Neural progenitor cell (in vitro differentiated cells): ENCODE measurements around the gene ACBD3. TPM values are rescaled to one million over a fixed set of nuclear protein-coding genes. Genes with fewer than 3 reads are reported as not detected.
A peak's percentile ranks its signal among the peaks of the same experiment; 100 is the strongest.

Experiments
- DNase-seq: peaks from one replicate; pipeline ENCODE4 v3.0.0-alpha.2; 2016; ENCODE audit warnings: low spot score
- H2AFZ ChIP-seq: fragments of 200-600 bp; sonication (generic); replicated peaks from 2 replicates; pipeline ENCODE4 v1.6.1; 2016; ENCODE audit warnings: antibody characterized with exemption
- H3F3A ChIP-seq: fragments of 200-600 bp; sonication (generic); 2 replicates; pipeline ENCODE4 v1.6.1; 2016; ENCODE audit warnings: antibody characterized with exemption, low read depth
- H3K27ac ChIP-seq: fragments of 200-600 bp; sonication (generic); 2 replicates; pipeline ENCODE4 v1.5.1; 2016; ENCODE audit warnings: mild to moderate bottlenecking
- H3K27me3 ChIP-seq: fragments of 200-600 bp; sonication (generic); 2 replicates; pipeline ENCODE4 v1.6.1; 2016; ENCODE audit warnings: mild to moderate bottlenecking, moderate library complexity
- H3K36me3 ChIP-seq: fragments of 200-600 bp; sonication (generic); 2 replicates; pipeline ENCODE4 v1.5.1; 2016
- H3K4me1 ChIP-seq: fragments of 200-600 bp; sonication (generic); 2 replicates; pipeline ENCODE4 v1.6.1; 2016; ENCODE audit warnings: mixed run types
- H3K4me2 ChIP-seq: fragments of 200-600 bp; sonication (generic); 2 replicates; pipeline ENCODE4 v1.6.1; 2016
- H3K4me3 ChIP-seq: fragments of 200-600 bp; sonication (generic); 2 replicates; pipeline ENCODE4 v1.5.1; 2016
- H3K79me2 ChIP-seq: fragments of 200-600 bp; sonication (generic); 2 replicates; pipeline ENCODE4 v1.6.1; 2016; ENCODE audit warnings: low read depth
- H3K9ac ChIP-seq: fragments of 200-600 bp; sonication (generic); 2 replicates; pipeline ENCODE4 v1.6.1; 2016
- H3K9me3 ChIP-seq: fragments of 200-600 bp; sonication (generic); 2 replicates; pipeline ENCODE4 v1.5.1; 2016; ENCODE audit warnings: low read depth
- H4K20me1 ChIP-seq: fragments of 200-600 bp; sonication (generic); 2 replicates; pipeline ENCODE4 v1.6.1; 2016; ENCODE audit warnings: low read depth
- H3K27ac Mint-ChIP-seq: 3 replicates; pipeline ENCODE4 v1.8.0; 2021; ENCODE audit warnings: mixed read lengths
- H3K27me3 Mint-ChIP-seq: 2 replicates; pipeline ENCODE4 v1.8.0; 2022; ENCODE audit warnings: low read depth, mild to moderate bottlenecking, inconsistent platforms, moderate library complexity, mixed read lengths; ENCODE audit not compliant: insufficient read depth
- H3K36me3 Mint-ChIP-seq: 3 replicates; pipeline ENCODE4 v1.8.0; 2021; ENCODE audit warnings: mixed read lengths
- H3K4me1 Mint-ChIP-seq: 3 replicates; pipeline ENCODE4 v1.8.0; 2021; ENCODE audit warnings: mixed read lengths
- H3K4me3 Mint-ChIP-seq: 3 replicates; pipeline ENCODE4 v1.8.0; 2021; ENCODE audit warnings: mild to moderate bottlenecking, moderate library complexity, mixed read lengths
- H3K9me3 Mint-ChIP-seq: 3 replicates; pipeline ENCODE4 v1.8.0; 2020; ENCODE audit warnings: mixed read lengths
- CTCF ChIP-seq: fragments of 200-600 bp; sonication (generic); IDR thresholded peaks from 2 replicates; pipeline ENCODE4 v1.5.1; 2017; ENCODE audit warnings: antibody characterized with exemption, mild to moderate bottlenecking
- EZH2 ChIP-seq: fragments of 200-600 bp; sonication (generic); IDR thresholded peaks from 2 replicates; pipeline ENCODE4 v1.6.1; 2017; ENCODE audit warnings: antibody characterized with exemption, mild to moderate bottlenecking, moderate library complexity
- EZH2phosphoT487 ChIP-seq: fragments of 200-600 bp; sonication (generic); IDR thresholded peaks from 2 replicates; pipeline ENCODE4 v1.6.1; 2017; ENCODE audit warnings: antibody characterized with exemption
- total RNA-seq: library from RNA; depleted of rRNA; stranded (reverse); fragments of >200 nt; gene quantifications from 2 replicates; pipeline ENCODE4 v1.2.3, GENCODE V29; 2015; ENCODE audit warnings: low replicate concordance

ACBD3 gene
- total RNA-seq, 1 donor from 2014 or later, result 32.3 TPM

DNA sequence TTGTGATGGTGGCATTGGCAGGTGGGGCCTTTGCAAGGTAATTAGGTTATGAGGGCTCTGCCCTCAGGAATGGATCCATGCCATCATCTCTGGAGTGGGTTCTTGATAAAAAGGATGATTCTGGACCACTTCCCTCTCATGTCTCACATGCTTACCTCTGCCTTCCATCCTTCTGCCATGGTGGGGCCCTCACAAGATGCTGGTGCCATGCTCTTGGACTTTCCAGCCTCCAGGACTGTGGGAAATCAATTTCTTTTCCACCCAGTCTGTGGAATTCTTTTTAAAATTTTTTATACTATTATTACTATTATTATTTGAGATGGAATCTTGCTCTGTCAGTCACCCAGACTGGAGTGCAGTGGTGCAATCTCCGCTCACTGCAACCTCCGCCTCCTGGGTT, 57.3 kb downstream of the ACBD3 start:
- no peaks in the 10 kb centered on the region for H3K79me2 ChIP-seq
- no peak overlapping the region for H3K27ac ChIP-seq
- no peaks in the 10 kb centered on the region for H3K9me3 Mint-ChIP-seq
- no peak overlapping the region for H3K4me3 ChIP-seq
- no peak overlapping the region for H3K4me2 ChIP-seq
- H3K9ac ChIP-seq, result no peak overlapping the region
- H3K36me3 ChIP-seq, result no peaks in the 10 kb centered on the region
- H3K27ac Mint-ChIP-seq, result no peak overlapping the region
- no peaks in the 10 kb centered on the region for H4K20me1 ChIP-seq
- H3F3A ChIP-seq, result peaks cover 10% of the 10 kb centered on the region
- no peaks in the 10 kb centered on the region for H3K9me3 ChIP-seq
- no peaks in the 10 kb centered on the region for H3K27me3 ChIP-seq
- peaks cover 16% of the 10 kb centered on the region for H3K27me3 Mint-ChIP-seq
- TF ChIP-seq EZH2 (no peak), EZH2phosphoT487 (no peak), CTCF (no peak)
- H3K4me1 ChIP-seq, result peaks cover 8% of the 10 kb centered on the region
- H3K4me1 Mint-ChIP-seq, result peaks cover 41% of the 10 kb centered on the region
- no peaks in the 10 kb centered on the region for H3K36me3 Mint-ChIP-seq
- no peak for DNase-seq
- no peak overlapping the region for H3K4me3 Mint-ChIP-seq
- no peak overlapping the region for H2AFZ ChIP-seq

DNA sequence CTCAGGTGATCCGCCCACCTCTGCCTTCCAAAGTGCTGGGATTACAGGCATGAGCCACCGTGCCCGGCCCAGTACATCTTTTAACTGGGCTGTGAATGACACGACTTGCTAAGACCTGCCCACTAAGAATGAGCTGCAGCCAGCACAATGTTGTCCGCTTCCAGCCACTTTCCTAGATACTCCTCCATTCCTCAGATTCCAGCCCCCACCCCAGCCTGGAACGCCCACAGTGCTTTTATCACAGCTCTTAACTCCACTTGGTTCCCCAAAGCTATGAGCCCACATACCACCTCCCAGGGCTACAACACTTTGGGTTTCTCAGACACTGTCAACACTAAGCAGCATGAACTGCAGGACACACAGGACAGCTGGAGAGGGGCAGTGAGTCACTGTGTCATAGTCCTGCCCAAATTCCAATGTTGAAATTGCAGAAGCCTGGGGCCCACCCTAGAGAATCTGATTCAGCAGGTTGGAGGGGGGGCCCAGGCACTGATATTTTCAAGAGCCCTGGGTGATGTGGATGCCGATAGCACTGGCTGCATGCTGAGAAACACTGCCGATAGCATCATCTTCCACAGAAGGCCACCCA, 58.0 kb downstream of the ACBD3 start:
- Histone ChIP-seq H3F3A (peaks cover 11% of the 10 kb centered on the region), H3K27ac (no peak overlapping the region), H3K9me3 (no peaks in the 10 kb centered on the region), H3K36me3 (no peaks in the 10 kb centered on the region), H3K79me2 (no peaks in the 10 kb centered on the region), H3K4me1 (peaks cover 10% of the 10 kb centered on the region), H4K20me1 (no peaks in the 10 kb centered on the region), H3K4me2 (peak overlapping the region; percentile 51), H3K4me3 (no peak overlapping the region), H2AFZ (peak overlapping the region; percentile 73), H3K27me3 (no peaks in the 10 kb centered on the region), H3K9ac (no peak overlapping the region)
- TF ChIP-seq CTCF, result no peak
- TF ChIP-seq EZH2phosphoT487, result no peak
- no peak for TF ChIP-seq EZH2
- Mint-ChIP-seq H3K4me1 (peaks cover 39% of the 10 kb centered on the region), H3K9me3 (no peaks in the 10 kb centered on the region), H3K27me3 (peaks cover 13% of the 10 kb centered on the region), H3K27ac (no peak overlapping the region), H3K36me3 (no peaks in the 10 kb centered on the region), H3K4me3 (peak overlapping the region; percentile 7)
- DNase-seq, result no peak

DNA sequence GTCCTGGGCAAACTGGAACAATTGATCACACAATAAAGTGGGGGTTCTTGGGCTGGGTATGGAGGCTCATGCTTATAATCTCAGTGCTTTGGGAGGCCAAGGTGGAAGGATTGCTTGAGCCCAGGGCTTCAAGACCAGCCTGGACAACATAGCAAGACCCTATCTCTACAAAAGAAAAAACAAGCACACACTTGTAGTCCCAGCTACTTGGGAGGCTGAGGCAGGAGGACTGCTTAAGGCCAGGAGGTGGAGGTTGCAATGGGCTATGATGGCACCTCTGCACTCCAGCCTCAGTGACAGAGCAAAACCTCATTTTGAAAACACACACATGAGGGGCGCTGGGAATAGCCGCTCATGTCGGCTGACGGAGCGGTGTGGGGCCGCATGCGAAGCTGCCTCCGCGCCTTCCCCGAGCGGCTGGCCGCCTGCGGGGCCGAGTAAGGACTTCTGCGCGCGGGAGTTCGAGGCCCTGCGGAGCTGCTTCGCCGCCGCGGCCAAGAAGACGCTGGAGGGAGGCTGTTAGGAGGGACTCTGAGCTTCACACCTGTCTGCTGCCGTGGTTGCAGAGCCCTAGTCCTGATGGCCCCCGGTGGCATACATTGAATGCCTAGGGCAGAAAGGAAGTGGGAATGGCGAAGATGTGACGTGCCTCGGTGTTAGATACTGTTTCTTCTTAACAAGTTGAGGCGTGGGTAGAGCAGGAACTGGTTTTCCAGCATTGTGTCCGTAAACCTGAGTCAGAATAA, 59.5 kb downstream of the ACBD3 start:
- Mint-ChIP-seq H3K4me3 (peak overlapping the region; percentile 36), H3K9me3 (no peaks in the 10 kb centered on the region), H3K27ac (peak overlapping the region; percentile 44), H3K27me3 (peaks cover 16% of the 10 kb centered on the region), H3K4me1 (peaks cover 35% of the 10 kb centered on the region), H3K36me3 (no peaks in the 10 kb centered on the region)
- no peak overlapping the region for H3K27ac ChIP-seq
- H3K4me2 ChIP-seq, result no peak overlapping the region
- no peak overlapping the region for H3K4me3 ChIP-seq
- TF ChIP-seq CTCF (no peak), EZH2phosphoT487 (no peak)
- no peaks in the 10 kb centered on the region for H3K36me3 ChIP-seq
- H3F3A ChIP-seq, result peaks cover 27% of the 10 kb centered on the region
- no peak for DNase-seq
- H3K9ac ChIP-seq, result no peak overlapping the region
- no peaks in the 10 kb centered on the region for H4K20me1 ChIP-seq
- no peak overlapping the region for H2AFZ ChIP-seq
- H3K79me2 ChIP-seq, result no peaks in the 10 kb centered on the region
- H3K9me3 ChIP-seq, result no peaks in the 10 kb centered on the region
- H3K27me3 ChIP-seq, result no peaks in the 10 kb centered on the region
- peaks cover 19% of the 10 kb centered on the region for H3K4me1 ChIP-seq
